ENCODE results near the gene NDUFAF8. TPM values are rescaled to one million over a fixed set of nuclear protein-coding genes. Genes with fewer than 3 reads are reported as not detected.

The NDUFAF8 gene
- total RNA-seq, 1 experiment from 2014 or later = 54.1 TPM

DNA sequence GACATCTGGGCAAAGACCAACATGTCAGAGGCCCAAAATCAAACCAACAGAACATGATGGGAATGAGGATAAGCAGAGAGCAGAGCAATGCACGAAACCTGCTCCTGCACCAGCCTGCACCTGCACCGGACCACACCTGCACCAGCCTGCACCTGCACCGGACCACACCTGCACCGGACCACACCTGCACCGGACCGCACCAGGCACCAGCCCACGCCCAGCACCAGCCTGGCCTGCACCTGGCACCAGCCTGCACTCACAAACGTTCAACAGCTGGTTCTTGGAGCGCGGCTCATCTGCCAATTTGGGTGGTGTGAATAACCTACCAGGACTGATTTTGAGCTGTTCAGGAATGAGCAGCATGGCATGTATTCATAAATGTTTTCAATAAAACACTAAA lies 34.5 kb upstream of the NDUFAF8 start:
- H3K4me1 Mint-ChIP-seq (ENCODE audit: low read depth, unreplicated experiment) = no peaks in the 10 kb centered on the region
- peaks cover 21% of the 10 kb centered on the region for H3K36me3 Mint-ChIP-seq (ENCODE audit: insufficient read depth, unreplicated experiment)
- CTCF ChIA-PET = no interaction called here
- intact Hi-C loops (cut with micrococcal nuclease; ENCODE audit: unreplicated experiment) = no loop called here
- TF ChIP-seq, protein P1, sequence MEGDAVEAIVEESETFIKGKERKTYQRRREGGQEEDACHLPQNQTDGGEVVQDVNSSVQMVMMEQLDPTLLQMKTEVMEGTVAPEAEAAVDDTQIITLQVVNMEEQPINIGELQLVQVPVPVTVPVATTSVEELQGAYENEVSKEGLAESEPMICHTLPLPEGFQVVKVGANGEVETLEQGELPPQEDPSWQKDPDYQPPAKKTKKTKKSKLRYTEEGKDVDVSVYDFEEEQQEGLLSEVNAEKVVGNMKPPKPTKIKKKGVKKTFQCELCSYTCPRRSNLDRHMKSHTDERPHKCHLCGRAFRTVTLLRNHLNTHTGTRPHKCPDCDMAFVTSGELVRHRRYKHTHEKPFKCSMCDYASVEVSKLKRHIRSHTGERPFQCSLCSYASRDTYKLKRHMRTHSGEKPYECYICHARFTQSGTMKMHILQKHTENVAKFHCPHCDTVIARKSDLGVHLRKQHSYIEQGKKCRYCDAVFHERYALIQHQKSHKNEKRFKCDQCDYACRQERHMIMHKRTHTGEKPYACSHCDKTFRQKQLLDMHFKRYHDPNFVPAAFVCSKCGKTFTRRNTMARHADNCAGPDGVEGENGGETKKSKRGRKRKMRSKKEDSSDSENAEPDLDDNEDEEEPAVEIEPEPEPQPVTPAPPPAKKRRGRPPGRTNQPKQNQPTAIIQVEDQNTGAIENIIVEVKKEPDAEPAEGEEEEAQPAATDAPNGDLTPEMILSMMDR (IDR thresholded peaks at IDR 0.05; ENCODE audit: unreplicated experiment) = no peak
- no peaks in the 10 kb centered on the region for H3K9me3 Mint-ChIP-seq (ENCODE audit: low read depth, unreplicated experiment)
- no peak overlapping the region for H3K4me3 Mint-ChIP-seq (ENCODE audit: low read depth, unreplicated experiment)
- DNase-seq = no peak
- no peak overlapping the region for H3K27ac Mint-ChIP-seq (ENCODE audit: unreplicated experiment)
- H3K27me3 Mint-ChIP-seq (ENCODE audit: unreplicated experiment) = no peaks in the 10 kb centered on the region
- no TSS peak for BruUV-seq (replicated peaks)

DNA sequence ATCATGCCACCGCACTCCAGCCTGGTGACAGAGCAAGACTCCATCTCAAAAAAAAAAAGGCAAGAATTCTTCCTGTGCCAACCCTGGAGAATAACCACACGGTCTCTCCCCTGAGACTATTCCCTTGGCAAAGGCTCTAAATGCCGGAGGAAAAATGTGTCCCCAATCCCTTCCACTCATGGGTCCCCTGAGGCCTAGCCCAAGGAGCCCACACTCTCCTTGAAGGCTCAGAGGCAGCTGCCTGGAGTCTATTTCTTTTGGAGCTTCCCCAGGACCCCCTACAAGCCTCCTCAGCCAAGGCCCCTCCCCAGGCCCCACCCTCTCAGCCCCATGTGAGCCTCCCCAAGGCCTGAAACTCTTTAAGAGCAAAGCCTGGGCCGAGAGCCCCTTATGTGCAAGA lies 33.0 kb upstream of the NDUFAF8 start:
- Mint-ChIP-seq H3K4me1 (ENCODE audit: low read depth, unreplicated experiment) (no peaks in the 10 kb centered on the region), H3K27ac (ENCODE audit: unreplicated experiment) (no peak overlapping the region), H3K4me3 (ENCODE audit: low read depth, unreplicated experiment) (no peak overlapping the region), H3K9me3 (ENCODE audit: low read depth, unreplicated experiment) (no peaks in the 10 kb centered on the region), H3K27me3 (ENCODE audit: unreplicated experiment) (no peaks in the 10 kb centered on the region), H3K36me3 (ENCODE audit: insufficient read depth, unreplicated experiment) (peaks cover 24% of the 10 kb centered on the region)
- CTCF ChIA-PET = interaction anchor here (0.6 to 0.7 kb wide), 2 partner anchors 31 to 238 kb away, joined by 3 to 4 read pairs; no protein-coding TSS in a partner anchor
- TF ChIP-seq, protein P1 (IDR thresholded peaks at IDR 0.05; ENCODE audit: unreplicated experiment) = no peak
- no TSS peak for BruUV-seq (replicated peaks)
- intact Hi-C loops (cut with micrococcal nuclease; ENCODE audit: unreplicated experiment) = no loop called here
- DNase-seq = no peak

DNA sequence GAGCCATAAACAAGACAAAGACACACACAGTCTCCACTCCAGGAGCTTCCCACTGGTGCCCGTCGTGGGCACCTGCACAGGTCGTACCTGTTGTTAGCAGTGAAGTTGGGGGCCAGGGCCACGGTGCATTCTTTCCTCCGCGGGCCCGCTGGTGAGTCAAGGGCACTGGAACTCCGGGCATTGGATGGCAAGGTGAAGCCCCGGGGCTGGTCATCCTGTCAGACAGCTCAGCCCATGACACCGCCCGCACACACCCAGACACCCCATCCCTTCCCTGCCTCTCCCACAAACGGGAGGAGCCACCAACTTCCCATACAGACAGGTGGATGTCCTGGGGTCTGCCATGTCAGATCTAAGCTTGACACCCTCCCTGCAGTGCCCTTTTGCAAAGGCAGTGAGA lies 32.5 kb upstream of the NDUFAF8 start:
- TF ChIP-seq, protein P1 (IDR thresholded peaks at IDR 0.05; ENCODE audit: unreplicated experiment) = no peak
- no TSS peak for BruUV-seq (replicated peaks)
- H3K27ac Mint-ChIP-seq (ENCODE audit: unreplicated experiment) = no peak overlapping the region
- no peaks in the 10 kb centered on the region for H3K27me3 Mint-ChIP-seq (ENCODE audit: unreplicated experiment)
- H3K4me1 Mint-ChIP-seq (ENCODE audit: low read depth, unreplicated experiment) = no peaks in the 10 kb centered on the region
- H3K4me3 Mint-ChIP-seq (ENCODE audit: low read depth, unreplicated experiment) = no peak overlapping the region
- DNase-seq = no peak
- no peaks in the 10 kb centered on the region for H3K9me3 Mint-ChIP-seq (ENCODE audit: low read depth, unreplicated experiment)
- peaks cover 26% of the 10 kb centered on the region for H3K36me3 Mint-ChIP-seq (ENCODE audit: insufficient read depth, unreplicated experiment)
- intact Hi-C loops (cut with micrococcal nuclease; ENCODE audit: unreplicated experiment) = no loop called here
- CTCF ChIA-PET = no interaction called here

DNA sequence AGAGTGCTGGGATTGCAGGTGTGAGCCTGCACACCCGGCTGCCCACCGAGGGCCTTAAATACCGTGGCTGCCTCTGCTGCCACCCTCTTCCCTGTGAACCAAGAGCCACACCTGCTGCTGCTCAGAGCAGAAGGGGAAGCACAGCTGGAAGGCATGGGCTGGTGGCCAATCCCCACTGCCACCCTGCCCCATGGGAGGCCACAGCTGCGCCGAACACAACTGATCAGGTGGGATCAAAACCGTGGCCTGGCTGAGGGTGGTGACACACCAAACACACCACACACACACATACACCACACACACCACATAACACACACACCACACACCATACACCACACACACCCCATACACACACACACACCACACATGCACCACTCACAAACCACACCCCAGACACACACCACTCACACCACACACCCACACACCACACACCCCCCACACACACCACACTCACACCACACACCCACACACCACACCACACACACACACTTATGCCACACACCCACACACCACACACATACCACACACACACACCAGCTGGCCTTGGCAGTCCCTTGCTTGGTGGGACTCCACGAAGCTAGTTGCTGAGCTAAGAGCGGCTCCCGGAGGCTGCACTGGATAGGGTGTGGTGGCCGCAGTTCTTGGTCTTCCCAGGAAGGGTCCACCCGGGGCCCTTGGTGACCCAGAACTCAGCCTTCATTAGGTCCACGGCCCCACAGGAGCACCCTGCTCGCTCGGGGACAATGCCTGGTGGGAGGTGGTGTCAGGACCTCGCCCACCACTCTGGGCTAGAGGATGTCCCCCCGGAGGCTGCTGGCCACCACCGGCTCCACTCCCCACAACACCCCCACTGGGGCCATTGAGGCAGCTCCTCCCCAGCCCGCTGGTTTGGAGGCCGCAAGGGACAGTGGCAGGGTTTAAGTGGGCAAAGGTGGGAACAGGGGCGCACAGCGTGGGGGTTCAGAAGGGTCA lies 31.2 kb upstream of the NDUFAF8 start:
- Mint-ChIP-seq H3K4me3 (ENCODE audit: low read depth, unreplicated experiment) (no peak overlapping the region), H3K36me3 (ENCODE audit: insufficient read depth, unreplicated experiment) (peaks cover 23% of the 10 kb centered on the region), H3K9me3 (ENCODE audit: low read depth, unreplicated experiment) (no peaks in the 10 kb centered on the region), H3K27ac (ENCODE audit: unreplicated experiment) (no peak overlapping the region), H3K4me1 (ENCODE audit: low read depth, unreplicated experiment) (no peaks in the 10 kb centered on the region), H3K27me3 (ENCODE audit: unreplicated experiment) (no peaks in the 10 kb centered on the region)
- no peak for DNase-seq
- CTCF ChIA-PET = no interaction called here
- intact Hi-C loops (cut with micrococcal nuclease; ENCODE audit: unreplicated experiment) = no loop called here
- no TSS peak for BruUV-seq (replicated peaks)
- TF ChIP-seq, protein P1 (IDR thresholded peaks at IDR 0.05; ENCODE audit: unreplicated experiment) = no peak

All from Calu3 (cell line).